ENCODE results near the gene IL1RAPL1. TPM values are rescaled to one million over a fixed set of nuclear protein-coding genes. Genes with fewer than 3 reads are reported as not detected.
A peak's percentile ranks its signal among the peaks of the same experiment; 100 is the strongest.
"Not testable (repeated sequence)": the region's sequence is repeated elsewhere in the genome, so short reads cannot be mapped to it uniquely, and the experiment has no call there.

Gene IL1RAPL1
- total RNA-seq, 1 experiment from 2014 or later: 0.66 TPM

GRCh38 chrX:29110041-29110440 lies 522.8 kb downstream of the IL1RAPL1 start:
- DNase-seq (ENCODE audit: low spot score): no peak

DNA sequence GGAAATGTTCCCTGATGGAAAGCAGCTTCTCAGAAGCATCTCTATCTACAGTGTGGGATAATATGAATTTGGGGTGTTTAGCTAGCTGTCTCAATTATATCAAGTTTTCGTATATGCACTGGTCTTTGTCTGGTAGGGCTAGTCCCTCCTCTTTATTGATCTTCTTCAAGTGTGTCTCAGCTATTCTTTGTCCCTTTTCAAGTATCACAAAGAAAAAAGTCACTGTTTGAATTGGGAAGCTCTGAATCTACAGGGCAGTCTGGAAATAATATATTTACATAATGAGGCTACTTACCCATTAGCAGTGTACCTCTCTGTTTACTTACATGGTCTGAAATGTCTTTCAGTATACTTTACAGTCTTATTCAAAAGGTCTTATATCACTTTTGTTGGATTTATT lies 526.0 kb downstream of the IL1RAPL1 start:
- no peak for DNase-seq (ENCODE audit: low spot score)

DNA sequence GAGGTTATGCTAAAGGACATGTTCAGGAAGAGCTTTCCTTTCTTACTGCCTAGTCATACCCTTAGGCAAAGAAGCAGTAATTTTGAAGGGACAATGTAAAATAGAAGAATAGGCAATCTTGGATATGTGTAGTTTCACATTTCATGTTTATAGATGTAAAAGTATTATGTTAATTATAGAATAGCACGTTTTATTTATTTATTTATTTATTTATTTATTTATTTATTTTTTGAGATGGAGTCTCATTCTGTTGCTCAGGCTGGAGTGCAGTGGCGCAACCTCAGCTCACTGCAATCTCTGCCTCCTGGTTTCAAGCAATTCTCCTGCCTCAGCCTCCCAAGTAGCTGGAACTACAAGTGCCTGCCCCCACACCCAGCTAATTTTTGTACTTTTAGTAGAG lies 535.6 kb downstream of the IL1RAPL1 start:
- not testable (repeated sequence) for DNase-seq (ENCODE audit: low spot score)

DNA sequence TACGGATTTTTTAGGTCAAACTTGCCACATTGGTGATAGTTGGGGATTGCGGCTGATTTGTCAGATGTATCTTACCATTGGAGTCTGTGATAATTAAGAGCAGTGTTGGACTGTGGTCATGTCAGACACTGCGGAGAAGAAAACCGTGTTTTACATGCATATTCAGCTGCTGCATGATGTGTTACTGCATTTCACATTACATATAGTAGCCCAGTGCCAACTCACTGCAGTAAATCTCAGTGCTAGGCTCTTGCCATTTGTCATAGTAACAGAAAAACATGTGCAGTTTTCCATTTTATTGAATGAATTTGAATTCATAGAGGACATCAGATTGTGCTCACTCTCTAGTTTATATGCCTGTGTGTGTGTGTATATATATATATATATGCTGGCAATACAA lies 543.7 kb downstream of the IL1RAPL1 start:
- no peak for DNase-seq (ENCODE audit: low spot score)

DNA sequence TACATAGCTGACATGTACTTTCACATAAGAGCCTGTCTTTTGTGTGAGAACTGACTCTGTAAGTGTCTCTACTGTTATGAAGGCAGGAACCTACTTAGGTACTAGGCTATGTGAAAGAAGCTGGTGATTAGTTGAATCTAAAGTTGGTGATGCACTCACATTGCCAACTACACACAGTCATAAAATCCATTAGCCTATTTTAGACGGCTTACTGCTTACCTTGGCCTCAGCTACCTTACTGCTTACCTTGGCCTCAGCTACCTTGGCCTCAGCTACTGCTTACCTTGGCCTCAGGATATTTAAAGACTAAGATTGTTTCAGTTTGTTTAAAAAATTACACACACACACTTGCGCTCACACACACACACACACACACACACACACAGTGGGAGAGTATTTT lies 549.7 kb downstream of the IL1RAPL1 start:
- no peak for DNase-seq (ENCODE audit: low spot score)

DNA sequence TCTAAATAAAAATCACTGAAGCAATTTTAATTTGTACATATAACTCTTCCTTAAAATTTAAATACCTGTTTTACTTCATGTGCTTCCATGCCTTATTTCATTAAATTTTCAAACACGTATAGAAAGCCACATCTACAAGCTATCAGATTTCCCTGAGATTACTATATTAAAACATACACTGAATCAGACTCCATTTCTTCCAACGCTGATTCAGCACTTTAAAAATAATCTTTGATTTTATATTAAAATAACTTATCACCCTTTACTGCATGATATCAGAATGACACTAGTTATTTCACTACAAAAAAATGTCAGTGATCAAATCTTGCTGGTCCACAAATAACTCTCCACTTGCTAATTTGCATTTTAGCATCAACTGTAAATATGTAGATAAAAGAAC lies 550.8 kb downstream of the IL1RAPL1 start:
- no peak for DNase-seq (ENCODE audit: low spot score)

- DNase-seq (ENCODE audit: low spot score): peak; percentile 45
These were observed 556.1 kb downstream of the IL1RAPL1 start for GRCh38 chrX:29143356-29143755.

DNA sequence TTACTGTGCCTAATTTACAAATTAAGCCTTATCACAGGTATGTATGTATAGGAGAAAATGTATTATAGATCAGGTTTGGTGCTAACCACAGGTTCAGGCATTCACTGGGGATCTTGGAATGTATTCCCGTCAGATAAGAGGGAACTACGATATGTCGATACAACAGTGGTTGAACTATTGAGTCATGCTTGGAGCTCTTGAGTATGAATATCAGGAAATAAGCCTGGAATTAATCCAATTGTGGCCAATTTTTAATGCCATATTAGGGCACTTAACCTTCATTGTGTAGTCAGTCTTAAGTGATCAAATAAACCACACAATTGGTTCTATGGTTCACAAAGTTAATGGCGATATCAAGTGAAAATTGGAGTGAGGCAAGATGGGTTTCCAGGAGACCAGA lies 556.5 kb downstream of the IL1RAPL1 start:
- DNase-seq (ENCODE audit: low spot score): no peak

- no peak for DNase-seq (ENCODE audit: low spot score)
These were observed 558.1 kb downstream of the IL1RAPL1 start for GRCh38 chrX:29145316-29145715.

- DNase-seq (ENCODE audit: low spot score): no peak
These were observed 561.3 kb downstream of the IL1RAPL1 start for GRCh38 chrX:29148511-29148910.

DNA sequence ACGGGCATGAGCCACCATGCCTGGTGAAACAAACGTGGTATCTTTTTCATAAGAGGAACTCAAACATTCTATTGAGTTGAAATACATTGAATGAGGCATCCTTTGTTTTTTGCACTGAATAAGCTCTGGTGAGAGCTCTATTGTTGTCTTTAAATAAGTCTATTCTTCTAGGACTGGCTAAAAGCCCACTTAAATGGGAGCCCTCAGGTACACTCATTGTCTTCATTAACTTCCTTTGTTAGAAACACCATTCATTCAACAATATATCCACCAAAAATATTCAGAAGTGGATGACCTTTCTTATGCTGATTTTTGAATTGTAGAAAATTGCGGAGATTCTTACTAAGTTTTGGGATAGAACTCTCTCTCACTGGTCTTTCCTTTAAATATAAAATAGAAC lies 568.0 kb downstream of the IL1RAPL1 start:
- DNase-seq (ENCODE audit: low spot score): no peak

- peak; percentile 39 for DNase-seq (ENCODE audit: low spot score)
These were observed 585.6 kb downstream of the IL1RAPL1 start for GRCh38 chrX:29172880-29173279.

- DNase-seq (ENCODE audit: low spot score): no peak
These were observed 600.0 kb downstream of the IL1RAPL1 start for GRCh38 chrX:29187264-29187663.

DNA sequence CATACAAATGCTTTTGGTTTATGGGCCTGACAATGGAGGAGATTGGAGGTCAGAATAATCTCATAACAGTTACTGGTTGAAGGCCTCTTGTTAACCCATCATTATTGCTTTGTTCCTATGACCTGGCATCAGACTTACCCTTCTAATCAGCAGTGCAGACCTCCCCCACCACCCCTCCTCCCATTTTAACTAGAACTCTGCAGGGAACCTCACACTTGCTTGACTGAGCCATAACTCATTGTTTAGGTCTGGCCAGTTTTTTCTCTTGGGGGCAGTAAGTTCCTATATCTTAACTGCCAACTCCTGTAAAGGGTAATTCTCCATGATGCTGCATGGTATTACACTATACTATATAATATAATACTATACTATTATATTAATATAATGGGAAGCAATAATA lies 609.3 kb downstream of the IL1RAPL1 start:
- no peak for DNase-seq (ENCODE audit: low spot score)

DNA sequence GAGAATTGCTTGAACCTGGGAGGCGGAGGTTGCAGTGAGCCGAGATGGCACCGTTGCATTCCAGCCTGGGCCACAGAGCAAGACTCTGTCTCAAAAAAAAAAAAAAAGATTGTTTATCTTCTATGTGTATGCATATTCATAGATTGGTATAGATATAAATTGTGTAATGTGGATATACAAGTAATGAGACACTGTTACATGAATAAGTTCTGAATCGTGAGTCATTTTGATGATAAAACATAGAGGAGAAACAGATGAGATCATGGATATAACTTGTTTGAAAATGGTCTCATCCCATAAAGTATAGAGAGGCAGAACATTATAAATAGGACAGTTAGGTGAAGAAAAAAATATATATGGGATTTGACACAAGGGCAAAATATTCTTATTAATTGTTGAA lies 628.0 kb downstream of the IL1RAPL1 start:
- no peak for DNase-seq (ENCODE audit: low spot score)

DNA sequence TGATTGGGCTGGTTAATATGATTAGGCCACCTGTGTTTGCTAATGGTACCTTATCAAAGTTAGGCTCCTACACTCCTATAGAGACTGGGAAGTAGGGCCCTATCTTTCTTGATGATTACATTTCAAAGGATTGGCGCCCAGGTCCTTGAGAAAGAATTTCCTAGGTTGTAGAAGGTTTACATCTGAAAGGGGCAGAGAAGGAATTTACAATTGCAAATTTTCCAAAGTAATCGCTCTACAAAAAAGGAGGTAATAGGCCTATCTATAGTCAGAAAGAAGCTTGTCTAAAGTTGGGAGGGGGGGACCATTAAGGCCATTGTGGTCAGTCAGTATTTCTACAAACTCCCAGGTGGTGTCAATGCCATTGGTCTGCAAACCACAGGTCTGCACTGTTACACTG lies 638.4 kb downstream of the IL1RAPL1 start:
- DNase-seq (ENCODE audit: low spot score): no peak

GRCh38 chrX:29229802-29230201 lies 642.6 kb downstream of the IL1RAPL1 start:
- no peak for DNase-seq (ENCODE audit: low spot score)

GRCh38 chrX:29231800-29232199 lies 644.6 kb downstream of the IL1RAPL1 start:
- peak; percentile 5 for DNase-seq (ENCODE audit: low spot score)

- no peak for DNase-seq (ENCODE audit: low spot score)
These were observed 646.4 kb downstream of the IL1RAPL1 start for GRCh38 chrX:29233592-29234183.

DNA sequence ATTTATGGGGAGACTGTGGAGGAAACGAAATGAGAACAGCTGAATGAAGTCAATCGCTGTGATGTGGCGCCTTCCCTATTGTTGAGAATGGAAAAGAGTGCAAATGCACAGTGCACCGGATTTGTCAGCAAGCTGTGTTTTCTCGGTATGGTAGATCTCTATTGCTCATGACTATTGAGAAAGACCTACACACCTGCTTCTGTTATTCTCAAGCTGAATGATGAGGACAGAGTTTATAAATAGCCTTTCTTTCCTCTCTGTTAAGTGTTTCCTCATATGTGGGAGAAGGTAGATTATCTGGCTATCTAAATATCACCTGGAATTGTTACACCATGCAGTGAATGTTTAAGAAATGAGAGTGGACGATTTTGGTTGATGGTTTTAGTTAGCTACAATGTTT lies 650.7 kb downstream of the IL1RAPL1 start:
- DNase-seq (ENCODE audit: low spot score): no peak

GRCh38 chrX:29241809-29242208 lies 654.6 kb downstream of the IL1RAPL1 start:
- no peak for DNase-seq (ENCODE audit: low spot score)

DNA sequence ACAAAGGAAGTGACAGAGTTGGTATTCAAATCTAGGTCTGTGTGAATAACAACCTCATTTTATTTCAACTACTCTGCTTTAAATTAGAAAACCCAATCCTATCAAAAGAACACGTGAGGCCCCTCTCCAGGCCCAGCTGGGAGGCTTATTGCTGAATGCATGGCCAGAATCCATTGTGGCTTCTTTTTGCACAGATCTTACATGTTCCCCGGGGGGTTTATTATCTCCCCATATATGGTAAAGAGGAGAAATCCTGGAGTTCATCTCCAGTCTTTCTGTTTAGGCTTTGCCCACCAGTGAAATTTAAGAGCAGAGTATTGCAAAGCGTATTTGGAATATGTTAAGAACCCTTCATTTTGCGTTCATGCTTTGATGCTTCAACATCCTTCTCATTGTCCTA lies 655.6 kb downstream of the IL1RAPL1 start:
- no peak for DNase-seq (ENCODE audit: low spot score)

GRCh38 chrX:29243942-29244341 lies 656.7 kb downstream of the IL1RAPL1 start:
- DNase-seq (ENCODE audit: low spot score): no peak

DNA sequence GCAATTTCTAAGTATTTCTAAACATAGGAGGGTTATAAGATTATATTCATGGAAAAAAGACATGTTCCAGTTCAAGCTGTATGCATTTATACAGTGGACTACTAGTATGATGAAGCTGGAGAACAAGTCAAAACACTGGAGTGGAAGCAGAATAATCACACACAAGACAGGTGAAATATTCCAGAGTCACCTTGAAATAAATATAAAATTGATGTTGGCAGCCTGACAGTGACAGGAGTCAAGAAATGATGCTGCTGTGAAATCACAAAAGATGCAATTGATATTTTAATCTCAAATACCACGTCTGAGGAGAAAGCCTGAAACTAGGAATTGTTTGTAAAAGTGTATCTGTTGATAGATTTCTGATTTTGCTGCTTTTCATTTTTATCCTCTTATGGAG lies 667.3 kb downstream of the IL1RAPL1 start:
- no peak for DNase-seq (ENCODE audit: low spot score)
